IPS DF 6.9 (cell line): ENCODE measurements around the gene C19orf44.
"Not testable (repeated sequence)": the region's sequence is repeated elsewhere in the genome, so short reads cannot be mapped to it uniquely, and the experiment has no call there.

ENCODE experiments used
- DNase-seq: peaks from one replicate; pipeline ENCODE4 v3.0.0-alpha.2; 2013; ENCODE audit warnings: low read depth, low spot score
- H3K27ac ChIP-seq: one replicate; pipeline ENCODE4 v1.5.1; 2013; ENCODE audit warnings: low read length, control low read depth
- H3K27me3 ChIP-seq: 2 replicates; pipeline ENCODE4 v1.6.1; 2013; ENCODE audit warnings: mild to moderate bottlenecking, low read length; ENCODE audit not compliant: control insufficient read depth, insufficient read depth
- H3K36me3 ChIP-seq: 2 replicates; pipeline ENCODE4 v1.6.1; 2013; ENCODE audit warnings: low read length; ENCODE audit not compliant: control insufficient read depth, insufficient read depth
- H3K4me1 ChIP-seq: 2 replicates; pipeline ENCODE4 v1.6.1; 2013; ENCODE audit warnings: low read length; ENCODE audit not compliant: control insufficient read depth, insufficient read depth
- H3K4me3 ChIP-seq: 2 replicates; pipeline ENCODE4 v1.5.1; 2013; ENCODE audit warnings: mild to moderate bottlenecking, low read length
- H3K9me3 ChIP-seq: 2 replicates; pipeline ENCODE4 v1.6.1; 2013; ENCODE audit warnings: low read length, inconsistent platforms; ENCODE audit not compliant: control insufficient read depth, insufficient read depth
- WGBS: extraction: QIAGEN DNeasy Blood & Tissue Kit; methylation state at CpG from one replicate; pipeline ENCODE4 v1.1.7; 2013; ENCODE audit warnings: mixed read lengths, missing lambda C conversion rate; ENCODE audit not compliant: insufficient read length, insufficient coverage; 5-methylcytosine and 5-hydroxymethylcytosine counted together

Gene C19orf44

GRCh38 chr19:16537111-16537510, 40.9 kb downstream of the C19orf44 start:
- H3K4me3 ChIP-seq, result no peak overlapping the region
- no CpG with 5 or more reads among the region's 13 CpGs for WGBS
- peaks cover 32% of the 10 kb centered on the region for H3K36me3 ChIP-seq

GRCh38 chr19:16540948-16541347, 44.8 kb downstream of the C19orf44 start:
- WGBS, result no CpG with 5 or more reads among the region's 12 CpGs
- Histone ChIP-seq H3K9me3 (no peaks in the 10 kb centered on the region), H3K4me1 (no peaks in the 10 kb centered on the region), H3K36me3 (peaks cover 8% of the 10 kb centered on the region; the same call in 1 of the 2 replicates), H3K4me3 (peak overlapping the region; percentile 85; the same call in 1 of the 2 replicates), H3K27me3 (no peaks in the 10 kb centered on the region), H3K27ac (no peak overlapping the region)
- DNase-seq, result no peak

More at GRCh38 chr19:16537111-16537510, 40.9 kb downstream of the C19orf44 start:
- no peaks in the 10 kb centered on the region for H3K4me1 ChIP-seq
- H3K27me3 ChIP-seq, result no peaks in the 10 kb centered on the region
- no peak for DNase-seq
- no peaks in the 10 kb centered on the region for H3K9me3 ChIP-seq
- no peak overlapping the region for H3K27ac ChIP-seq

GRCh38 chr19:16541526-16542044, 45.4 kb downstream of the C19orf44 start:
- no CpG with 5 or more reads among the region's 29 CpGs for WGBS
- Histone ChIP-seq H3K27me3 (no peaks in the 10 kb centered on the region), H3K4me3 (peak overlapping the region; percentile 85), H3K36me3 (0 out of 2 replicates have a peak, but pooled peaks cover 6% of the 10 kb centered on the region), H3K4me1 (no peaks in the 10 kb centered on the region), H3K9me3 (no peaks in the 10 kb centered on the region), H3K27ac (no peak overlapping the region)
- no peak for DNase-seq

GRCh38 chr19:16542045-16542909, 46.1 kb downstream of the C19orf44 start, which contains the start of gene CHERP:
Gene CHERP, minus strand, starts transcription at chr19:16542437. Its CDS starts 59 bp downstream, at chr19:16542378.
- no peaks in the 10 kb centered on the region for H3K4me1 ChIP-seq
- H3K9me3 ChIP-seq, result no peaks in the 10 kb centered on the region
- H3K4me3 ChIP-seq, result peak within 1 kb of the TSS; percentile 85
- no peak within 1 kb of the TSS for H3K27ac ChIP-seq
- WGBS, result no CpG with 5 or more reads among the region's 108 CpGs
- H3K36me3 ChIP-seq, result 0 out of 2 replicates have a peak, but pooled peaks cover 6% of the 10 kb centered on the region
- DNase-seq, result peak; percentile 82
- no peaks in the 10 kb centered on the region for H3K27me3 ChIP-seq

- no peaks in the 10 kb centered on the region for H3K9me3 ChIP-seq
- H3K27me3 ChIP-seq, result no peaks in the 10 kb centered on the region
- peak overlapping the region; percentile 85 for H3K4me3 ChIP-seq
- H3K4me1 ChIP-seq, result no peaks in the 10 kb centered on the region
- WGBS, result no CpG with 5 or more reads among the region's 15 CpGs
- DNase-seq, result no peak
- no peak overlapping the region for H3K27ac ChIP-seq
- H3K36me3 ChIP-seq, result no peaks in the 10 kb centered on the region
Observed at GRCh38 chr19:16542910-16543472, 46.8 kb downstream of the C19orf44 start.

GRCh38 chr19:16543734-16544133, 47.5 kb downstream of the C19orf44 start:
- not testable (repeated sequence) for H3K4me1 ChIP-seq, H3K36me3 ChIP-seq, H3K27ac ChIP-seq, DNase-seq, H3K27me3 ChIP-seq, H3K4me3 ChIP-seq, H3K9me3 ChIP-seq
- no CpG with 5 or more reads among the region's 6 CpGs for WGBS

GRCh38 chr19:16544473-16545231, 48.5 kb downstream of the C19orf44 start:
- WGBS, result no CpG with 5 or more reads among the region's 11 CpGs
- no peak for DNase-seq
- H3K36me3 ChIP-seq, result no peaks in the 10 kb centered on the region
- no peaks in the 10 kb centered on the region for H3K27me3 ChIP-seq
- H3K27ac ChIP-seq, result no peak overlapping the region
- no peaks in the 10 kb centered on the region for H3K4me1 ChIP-seq
- no peaks in the 10 kb centered on the region for H3K9me3 ChIP-seq
- H3K4me3 ChIP-seq, result no peak overlapping the region

- no CpG with 5 or more reads among the region's 4 CpGs for WGBS
Observed at GRCh38 chr19:16548956-16549355, 52.8 kb downstream of the C19orf44 start.

GRCh38 chr19:16551902-16552301, 55.7 kb downstream of the C19orf44 start:
- H3K27ac ChIP-seq, H3K27me3 ChIP-seq, H3K9me3 ChIP-seq, DNase-seq, H3K4me1 ChIP-seq, H3K36me3 ChIP-seq, H3K4me3 ChIP-seq: not testable (repeated sequence)
- WGBS, result no CpG with 5 or more reads among the region's 6 CpGs

More at GRCh38 chr19:16548956-16549355, 52.8 kb downstream of the C19orf44 start:
- H3K27me3 ChIP-seq, result no peaks in the 10 kb centered on the region
- H3K27ac ChIP-seq, result no peak overlapping the region
- no peak for DNase-seq
- no peaks in the 10 kb centered on the region for H3K4me1 ChIP-seq
- peaks cover 9% of the 10 kb centered on the region for H3K36me3 ChIP-seq
- no peaks in the 10 kb centered on the region for H3K9me3 ChIP-seq
- H3K4me3 ChIP-seq, result no peak overlapping the region

- Histone ChIP-seq H3K4me3 (no peak overlapping the region), H3K4me1 (no peaks in the 10 kb centered on the region), H3K9me3 (no peaks in the 10 kb centered on the region), H3K36me3 (peaks cover 10% of the 10 kb centered on the region), H3K27ac (no peak overlapping the region), H3K27me3 (no peaks in the 10 kb centered on the region)
- no peak for DNase-seq
- no CpG with 5 or more reads among the region's 8 CpGs for WGBS
Observed at GRCh38 chr19:16554776-16555175, 58.6 kb downstream of the C19orf44 start.
